WTC11 (cell line): ENCODE measurements around the gene FASTK. TPM values are rescaled to one million over a fixed set of nuclear protein-coding genes. Genes with fewer than 3 reads are reported as not detected.

ENCODE experiments used
- ATAC-seq: fragments of 200-7000 bp; cut with Tn5 transposase; 2 replicates; pipeline ENCODE4 v1.10.0; 2021; ENCODE audit warnings: mild to moderate bottlenecking, moderate library complexity
- CTCF ChIA-PET: fragments of 300-600 bp; sonication (Branson Sonifier 250); formaldehyde crosslinking; loops from one replicate; lab custom pipeline; 2021; ENCODE audit warnings: antibody characterized with exemption; lab: Charles Lee
- POLR2A ChIA-PET: fragments of 350-600 bp; sonication (Branson Sonifier 250); formaldehyde crosslinking; loops from one replicate; lab custom pipeline; 2021; ENCODE audit warnings: antibody characterized with exemption; lab: Charles Lee
- DNase-seq: peaks from one replicate; pipeline ENCODE4 v3.0.0; 2021; ENCODE audit warnings: low spot score
- H3K27ac Mint-ChIP-seq: 2 replicates; pipeline ENCODE4 v1.8.0; 2021; ENCODE audit warnings: mixed read lengths
- H3K27me3 Mint-ChIP-seq: 2 replicates; pipeline ENCODE4 v1.8.0; 2021; ENCODE audit warnings: low read depth, mild to moderate bottlenecking, moderate library complexity, mixed read lengths
- H3K36me3 Mint-ChIP-seq: 2 replicates; pipeline ENCODE4 v1.8.0; 2021; ENCODE audit warnings: mixed read lengths
- H3K4me1 Mint-ChIP-seq: 2 replicates; pipeline ENCODE4 v1.8.0; 2022; ENCODE audit warnings: mixed read lengths
- H3K4me3 Mint-ChIP-seq: 2 replicates; pipeline ENCODE4 v1.8.0; 2021; ENCODE audit warnings: mild to moderate bottlenecking, moderate library complexity, mixed read lengths
- H3K9me3 Mint-ChIP-seq: 2 replicates; pipeline ENCODE4 v1.8.0; 2021; ENCODE audit warnings: mixed read lengths
- AFF4 ChIP-seq: sonication (generic); formaldehyde crosslinking; IDR thresholded peaks from 2 replicates; pipeline ENCODE4 v1.8.1; 2023; ENCODE audit warnings: mild to moderate bottlenecking, missing genetic modification reagents, borderline replicate concordance
- CREM ChIP-seq: sonication (generic); formaldehyde crosslinking; IDR thresholded peaks from 2 replicates; pipeline ENCODE4 v1.8.1; 2022; ENCODE audit warnings: mild to moderate bottlenecking, missing genetic modification reagents, moderate library complexity
- CTCF ChIP-seq: fragments of 200-600 bp; IDR thresholded peaks from 2 replicates; pipeline ENCODE4 v1.8.0; 2022; ENCODE audit warnings: antibody characterized with exemption
- E2F4 ChIP-seq: sonication (generic); formaldehyde crosslinking; IDR thresholded peaks from 2 replicates; pipeline ENCODE4 v1.8.1; 2022; ENCODE audit warnings: low read depth, mild to moderate bottlenecking, moderate library complexity, missing genetic modification reagents, borderline replicate concordance
- FOXJ3 ChIP-seq: sonication (generic); formaldehyde crosslinking; IDR thresholded peaks from 2 replicates; pipeline ENCODE4 v1.9.0; 2021; ENCODE audit warnings: missing genetic modification reagents, mild to moderate bottlenecking, borderline replicate concordance
- HMGXB4 ChIP-seq: sonication (generic); formaldehyde crosslinking; IDR thresholded peaks from 2 replicates; pipeline ENCODE4 v1.8.1; 2023; ENCODE audit warnings: mild to moderate bottlenecking, moderate library complexity, missing genetic modification reagents
- MAX ChIP-seq: sonication (generic); formaldehyde crosslinking; IDR thresholded peaks from 2 replicates; pipeline ENCODE4 v1.8.0; 2022; ENCODE audit warnings: mild to moderate bottlenecking, missing genetic modification reagents
- MXD4 ChIP-seq: fragments of 250-450 bp; sonication (Bioruptor Pico); IDR thresholded peaks from 2 replicates; pipeline ENCODE4 v1.8.0; 2021; ENCODE audit warnings: mild to moderate bottlenecking, moderate library complexity, borderline replicate concordance
- NFE2L1 ChIP-seq: sonication (generic); formaldehyde crosslinking; IDR thresholded peaks from 2 replicates; pipeline ENCODE4 v1.8.1; 2023; ENCODE audit warnings: missing genetic modification reagents
- NFYB ChIP-seq: sonication (generic); formaldehyde crosslinking; conservative IDR thresholded peaks from 2 replicates; pipeline ENCODE4 v1.8.0; 2022; ENCODE audit warnings: low read depth, missing genetic modification reagents
- OVOL2 ChIP-seq: fragments of 250-450 bp; sonication (Bioruptor Pico); IDR thresholded peaks from 2 replicates; pipeline ENCODE4 v1.9.0; 2021; ENCODE audit warnings: mild to moderate bottlenecking, borderline replicate concordance
- PRRX2 ChIP-seq: fragments of 250-450 bp; sonication (Bioruptor Pico); IDR thresholded peaks from 2 replicates; pipeline ENCODE4 v1.8.0; 2021; ENCODE audit warnings: mild to moderate bottlenecking
- RORB ChIP-seq: fragments of 250-450 bp; sonication (Bioruptor Pico); IDR thresholded peaks from 2 replicates; pipeline ENCODE4 v1.9.0; 2021; ENCODE audit warnings: mild to moderate bottlenecking
- SMAD3 ChIP-seq: sonication (generic); formaldehyde crosslinking; IDR thresholded peaks from 2 replicates; pipeline ENCODE4 v1.8.0; 2022; ENCODE audit warnings: missing genetic modification reagents, mild to moderate bottlenecking, borderline replicate concordance
- SOX15 ChIP-seq: fragments of 250-450 bp; sonication (Bioruptor Pico); IDR thresholded peaks from 2 replicates; pipeline ENCODE4 v1.9.0; 2021; ENCODE audit warnings: mild to moderate bottlenecking
- SP1 ChIP-seq: sonication (generic); formaldehyde crosslinking; conservative IDR thresholded peaks from 2 replicates; pipeline ENCODE4 v1.8.1; 2022; ENCODE audit warnings: missing genetic modification reagents
- USF2 ChIP-seq: sonication (generic); formaldehyde crosslinking; IDR thresholded peaks from 2 replicates; pipeline ENCODE4 v1.8.1; 2023; ENCODE audit warnings: mild to moderate bottlenecking, missing genetic modification reagents, moderate library complexity
- ZNF219 ChIP-seq: sonication (generic); formaldehyde crosslinking; IDR thresholded peaks from 2 replicates; pipeline ENCODE4 v1.8.0; 2023; ENCODE audit warnings: missing genetic modification reagents, mild to moderate bottlenecking, borderline replicate concordance
- ZNF425 ChIP-seq: fragments of 250-450 bp; sonication (Bioruptor Pico); conservative IDR thresholded peaks from 2 replicates; pipeline ENCODE4 v1.9.0; 2021; ENCODE audit warnings: mild to moderate bottlenecking
- total RNA-seq: library from RNA; stranded (reverse); gene quantifications from 3 replicates; pipeline ENCODE4 v1.2.3, GENCODE V29; 2021

FASTK gene
- total RNA-seq, 1 experiment from 2014 or later, result 70.2 TPM

- Mint-ChIP-seq H3K36me3 (peaks cover 10% of the 10 kb centered on the region), H3K9me3 (no peaks in the 10 kb centered on the region), H3K4me1 (peaks cover 46% of the 10 kb centered on the region), H3K27me3 (peaks cover 15% of the 10 kb centered on the region), H3K4me3 (peak overlapping the region; percentile 67), H3K27ac (peak overlapping the region; percentile 88)
- TF ChIP-seq SMAD3 (CRISPR knock-in tag), result no peak
- no peak for TF ChIP-seq OVOL2 (CRISPR knock-in tag)
- TF ChIP-seq PRRX2 (CRISPR knock-in tag), result no peak
- TF ChIP-seq CTCF, result no peak
- TF ChIP-seq RORB (CRISPR knock-in tag), result no peak
- TF ChIP-seq NFE2L1, result no peak
- no peak for TF ChIP-seq FOXJ3
- no peak for TF ChIP-seq SP1 (CRISPR knock-in tag)
- no peak for TF ChIP-seq MAX
- TF ChIP-seq NFYB (CRISPR knock-in tag), result no peak
- TF ChIP-seq MXD4 (CRISPR knock-in tag), result no peak
- no peak for TF ChIP-seq E2F4 (CRISPR knock-in tag)
- no peak for TF ChIP-seq USF2 (CRISPR knock-in tag)
- CTCF ChIA-PET, result interaction anchor here (0.6 to 10.4 kb wide), 7 partner anchors 9 to 127 kb away, joined by 3 to 118 read pairs (median 5); partner anchors contain the start of gene FASTK
- DNase-seq (no peak), ATAC-seq (no peak)
- POLR2A ChIA-PET, result interaction anchor here (0.6 to 1.5 kb wide), 2 partner anchors 13 to 19 kb away, joined by 3 to 4 read pairs; no protein-coding TSS in a partner anchor
Observed at GRCh38 chr7:151089893-151090730, 9.5 kb upstream of the FASTK start.

GRCh38 chr7:151088856-151089699 lies 8.5 kb upstream of the FASTK start:
- Mint-ChIP-seq H3K4me1 (peaks cover 51% of the 10 kb centered on the region), H3K27me3 (peaks cover 18% of the 10 kb centered on the region), H3K27ac (peak overlapping the region; percentile 88), H3K36me3 (peaks cover 10% of the 10 kb centered on the region), H3K4me3 (peak overlapping the region; percentile 67), H3K9me3 (no peaks in the 10 kb centered on the region)
- ATAC-seq, result peak; percentile 2; the same call in 1 of the 2 replicates
- ChIA-PET CTCF (interaction anchor here (1.0 to 10.4 kb wide), 6 partner anchors 15 to 79 kb away, joined by 3 to 118 read pairs (median 5); partner anchors contain the start of gene GBX1), POLR2A (interaction anchor here (1.1 to 2.0 kb wide), 3 partner anchors 20 to 38 kb away, joined by 3 to 9 read pairs (median 5); no protein-coding TSS in a partner anchor)
- DNase-seq, result peak; percentile 37
- no peak for TF ChIP-seq RORB (CRISPR knock-in tag)
- no peak for TF ChIP-seq SOX15 (CRISPR knock-in tag)
- TF ChIP-seq HMGXB4 (CRISPR knock-in tag), result no peak
- no peak for TF ChIP-seq AFF4 (CRISPR knock-in tag)
- TF ChIP-seq CREM (CRISPR knock-in tag), result no peak
- no peak for TF ChIP-seq ZNF425 (CRISPR knock-in tag)
- no peak for TF ChIP-seq MAX
- TF ChIP-seq SMAD3 (CRISPR knock-in tag), result no peak
- no peak for TF ChIP-seq ZNF219
